Lower lobe of right lung (tissue), 2 donors: Measurements from ENCODE around the gene PRAME. TPM values are rescaled to one million over a fixed set of nuclear protein-coding genes. Genes with fewer than 3 reads are reported as not detected.
"Not testable (repeated sequence)": the region's sequence is repeated elsewhere in the genome, so short reads cannot be mapped to it uniquely, and the experiment has no call there.

Experiments used
- ATAC-seq, 2 donors: fragments of 200-7000 bp; cut with Tn5 transposase; one replicate each; pipeline ENCODE4 v1.9.1; 2020 to 2022; ENCODE audit warnings: mild to moderate bottlenecking in 2 of 2, moderate library complexity in 2 of 2
- DNase-seq: peaks from one replicate; pipeline ENCODE4 v3.0.0-alpha.2; 2020
- H3K27ac ChIP-seq: fragments of 200-600 bp; one replicate; pipeline ENCODE4 v1.8.0; 2022
- H3K27me3 ChIP-seq: fragments of 200-600 bp; one replicate; pipeline ENCODE4 v1.8.0; 2022; ENCODE audit warnings: low read depth
- H3K36me3 ChIP-seq: fragments of 200-600 bp; one replicate; pipeline ENCODE4 v1.8.0; 2022; ENCODE audit warnings: mild to moderate bottlenecking
- H3K4me1 ChIP-seq: fragments of 200-600 bp; one replicate; pipeline ENCODE4 v1.8.0; 2022
- H3K4me3 ChIP-seq: fragments of 200-600 bp; one replicate; pipeline ENCODE4 v1.8.0; 2022; ENCODE audit warnings: mild to moderate bottlenecking
- H3K9me3 ChIP-seq: fragments of 200-600 bp; one replicate; pipeline ENCODE4 v1.8.0; 2022
- intact Hi-C: fragments of 100-400 bp; cut with DNase I; formaldehyde crosslinking; loops from one replicate; pipeline ENCODE4 v1.11.0; 2022
- total RNA-seq: library from RNA; stranded (reverse); fragmentation: NEBNext Ultra II Directional; extraction: Animal tissue kit (Norgen Biotek cat#: 25700); gene quantifications from one replicate; pipeline ENCODE4 v1.2.1, GENCODE V29; 2021
- TF ChIP-seq, protein P1 (sequence below): fragments of 200-600 bp; IDR thresholded peaks from one replicate; pipeline ENCODE4 v1.8.0; 2022; ENCODE audit warnings: antibody characterized with exemption, mild to moderate bottlenecking
- donor health status: DM: no; HTN: yes; CAD: no; lungs with severe emphysema.

PRAME gene
- total RNA-seq, 1 donor from 2014 or later = not detected

DNA sequence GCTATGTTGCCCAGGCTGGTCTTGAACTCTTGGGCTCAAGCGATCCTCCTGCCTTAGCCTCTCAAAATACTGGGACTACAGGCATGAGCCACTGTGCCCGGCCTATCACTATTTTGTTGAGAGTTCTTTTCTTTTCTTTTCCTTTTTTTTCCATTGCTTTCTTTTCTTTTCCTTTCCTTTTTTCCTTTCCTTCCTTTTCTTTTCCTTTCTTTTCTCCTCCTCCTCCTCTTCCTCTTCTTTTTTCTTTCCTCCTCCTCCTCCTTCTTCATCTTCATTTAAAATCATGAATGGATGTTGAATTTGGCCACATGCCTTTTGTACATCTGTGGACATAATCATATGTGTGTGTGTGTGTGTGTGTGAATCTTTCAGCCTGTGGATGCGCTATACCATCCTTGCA, 25.7 kb upstream of the PRAME start:
- ATAC-seq = no peak
- DNase-seq = no peak
- H3K27ac ChIP-seq = no peak overlapping the region
- no peaks in the 10 kb centered on the region for H3K36me3 ChIP-seq
- H3K4me1 ChIP-seq = no peaks in the 10 kb centered on the region
- TF ChIP-seq, protein P1, sequence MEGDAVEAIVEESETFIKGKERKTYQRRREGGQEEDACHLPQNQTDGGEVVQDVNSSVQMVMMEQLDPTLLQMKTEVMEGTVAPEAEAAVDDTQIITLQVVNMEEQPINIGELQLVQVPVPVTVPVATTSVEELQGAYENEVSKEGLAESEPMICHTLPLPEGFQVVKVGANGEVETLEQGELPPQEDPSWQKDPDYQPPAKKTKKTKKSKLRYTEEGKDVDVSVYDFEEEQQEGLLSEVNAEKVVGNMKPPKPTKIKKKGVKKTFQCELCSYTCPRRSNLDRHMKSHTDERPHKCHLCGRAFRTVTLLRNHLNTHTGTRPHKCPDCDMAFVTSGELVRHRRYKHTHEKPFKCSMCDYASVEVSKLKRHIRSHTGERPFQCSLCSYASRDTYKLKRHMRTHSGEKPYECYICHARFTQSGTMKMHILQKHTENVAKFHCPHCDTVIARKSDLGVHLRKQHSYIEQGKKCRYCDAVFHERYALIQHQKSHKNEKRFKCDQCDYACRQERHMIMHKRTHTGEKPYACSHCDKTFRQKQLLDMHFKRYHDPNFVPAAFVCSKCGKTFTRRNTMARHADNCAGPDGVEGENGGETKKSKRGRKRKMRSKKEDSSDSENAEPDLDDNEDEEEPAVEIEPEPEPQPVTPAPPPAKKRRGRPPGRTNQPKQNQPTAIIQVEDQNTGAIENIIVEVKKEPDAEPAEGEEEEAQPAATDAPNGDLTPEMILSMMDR = no peak
- peaks cover 14% of the 10 kb centered on the region for H3K27me3 ChIP-seq
- no peak overlapping the region for H3K4me3 ChIP-seq
- H3K9me3 ChIP-seq = no peaks in the 10 kb centered on the region
- intact Hi-C loops = no loop called here

GRCh38 chr22:22583030-22583429, 24.0 kb upstream of the PRAME start:
- ATAC-seq (no peak), DNase-seq (no peak)
- intact Hi-C loops = no loop called here
- no peak overlapping the region for H3K4me3 ChIP-seq
- H3K27me3 ChIP-seq = peaks cover 14% of the 10 kb centered on the region
- H3K4me1 ChIP-seq = no peaks in the 10 kb centered on the region
- H3K36me3 ChIP-seq = no peaks in the 10 kb centered on the region
- TF ChIP-seq, protein P1 = no peak
- H3K27ac ChIP-seq = no peak overlapping the region
- H3K9me3 ChIP-seq = no peaks in the 10 kb centered on the region

DNA sequence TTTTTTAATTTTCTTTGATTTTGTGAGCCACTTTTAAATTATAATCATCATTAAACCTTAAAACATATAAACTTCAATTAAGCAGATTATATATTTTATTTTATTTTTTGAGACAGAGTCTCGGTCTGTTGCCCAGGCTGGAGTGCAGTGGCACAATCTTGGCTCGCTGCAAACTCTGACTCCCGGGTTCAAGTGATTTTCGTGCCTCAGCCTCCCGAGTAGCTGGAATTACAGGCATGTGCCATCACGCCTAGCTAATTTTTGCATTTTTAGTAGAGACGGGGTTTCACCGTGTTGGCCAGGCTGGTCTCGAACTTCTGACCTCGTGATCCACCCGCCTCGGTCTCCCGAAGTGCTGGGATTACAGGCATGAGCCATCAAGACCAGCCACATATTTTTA, 22.5 kb upstream of the PRAME start:
- peaks cover 12% of the 10 kb centered on the region for H3K27me3 ChIP-seq
- H3K9me3 ChIP-seq, intact Hi-C loops, H3K27ac ChIP-seq, H3K4me1 ChIP-seq, H3K4me3 ChIP-seq, ATAC-seq, H3K36me3 ChIP-seq, DNase-seq: not testable (repeated sequence)

- intact Hi-C loops = no loop called here
- TF ChIP-seq, protein P1 = no peak
- ATAC-seq = no peak
Measured at GRCh38 chr22:22579869-22580604, 21.0 kb upstream of the PRAME start.

GRCh38 chr22:22578702-22579424, 19.8 kb upstream of the PRAME start:
- intact Hi-C loops = no loop called here
- Histone ChIP-seq H3K4me3 (no peak overlapping the region), H3K4me1 (no peaks in the 10 kb centered on the region), H3K36me3 (no peaks in the 10 kb centered on the region), H3K27me3 (no peaks in the 10 kb centered on the region), H3K27ac (no peak overlapping the region), H3K9me3 (no peaks in the 10 kb centered on the region)
- ATAC-seq = no peak
- TF ChIP-seq, protein P1 = no peak
- no peak for DNase-seq

More at GRCh38 chr22:22579869-22580604, 21.0 kb upstream of the PRAME start:
- no peak overlapping the region for H3K27ac ChIP-seq
- peaks cover 2% of the 10 kb centered on the region for H3K27me3 ChIP-seq
- no peaks in the 10 kb centered on the region for H3K36me3 ChIP-seq
- no peak for DNase-seq
- no peaks in the 10 kb centered on the region for H3K9me3 ChIP-seq
- no peak overlapping the region for H3K4me3 ChIP-seq
- no peaks in the 10 kb centered on the region for H3K4me1 ChIP-seq

DNA sequence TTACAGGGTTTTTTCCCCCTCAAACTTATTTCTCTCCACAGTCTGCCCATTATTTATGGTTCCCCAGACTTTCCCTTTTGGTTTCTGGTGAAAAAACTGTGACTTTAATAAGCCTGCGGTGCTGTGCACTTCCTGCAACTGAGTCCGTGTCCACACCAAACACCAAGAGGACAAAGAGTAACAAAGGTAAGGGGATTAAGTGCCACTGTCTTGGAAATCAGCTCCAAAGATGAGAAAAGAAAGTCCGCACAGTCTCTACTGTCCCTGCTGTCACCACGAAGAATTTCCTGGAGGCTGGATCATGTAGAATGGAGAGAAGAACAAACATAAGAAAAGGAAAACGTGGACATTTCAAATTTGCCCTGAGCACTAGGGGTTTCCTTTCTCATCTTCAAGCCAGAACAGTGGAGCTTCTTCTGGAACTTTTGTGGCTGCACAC, 17.9 kb upstream of the PRAME start:
- Histone ChIP-seq H3K4me3 (no peak overlapping the region), H3K4me1 (no peaks in the 10 kb centered on the region), H3K27ac (no peak overlapping the region), H3K9me3 (no peaks in the 10 kb centered on the region), H3K36me3 (no peaks in the 10 kb centered on the region), H3K27me3 (no peaks in the 10 kb centered on the region)
- ATAC-seq = no peak
- intact Hi-C loops = no loop called here
- DNase-seq = no peak
- TF ChIP-seq, protein P1 = no peak
